ENCODE data around the gene EID3.
A peak's percentile ranks its signal among the peaks of the same experiment; 100 is the strongest.

The EID3 gene

GRCh38 chr12:104285740-104286515, 17.6 kb upstream of the EID3 start:
- no peaks in the 10 kb centered on the region for H3K9me2 ChIP-seq (replicated peaks; ENCODE audit: insufficient read depth, low read length)
- H3K9me3 ChIP-seq (ENCODE audit: insufficient read depth, low read length) = no peaks in the 10 kb centered on the region
- peak overlapping the region; percentile 75 for H3K9ac ChIP-seq (ENCODE audit: low read length)
- peaks cover 19% of the 10 kb centered on the region for H3F3A ChIP-seq (ENCODE audit: insufficient read depth)
- H3K4me3 ChIP-seq (ENCODE audit: insufficient read depth, low read length, poor library complexity, severe bottlenecking) = peak overlapping the region; percentile 20
- peaks cover 37% of the 10 kb centered on the region for H3K79me2 ChIP-seq (ENCODE audit: insufficient read depth, low read length)
- no peaks in the 10 kb centered on the region for H3K27me3 ChIP-seq (ENCODE audit: low read length)
- TF ChIP-seq EZH2phosphoT487 (conservative IDR thresholded peaks at IDR 0.05; ENCODE audit: low read length) (no peak), CTCF (IDR thresholded peaks at IDR 0.05; ENCODE audit: insufficient read depth, low read length, poor library complexity, severe bottlenecking) (no peak)
- H3K27ac ChIP-seq (ENCODE audit: low read depth, low read length) = peak overlapping the region; percentile 94
- H3K36me3 ChIP-seq (ENCODE audit: low read length) = no peaks in the 10 kb centered on the region; the same call in 1 of the 2 replicates
- H3K4me2 ChIP-seq (ENCODE audit: low read depth, low read length, poor library complexity, severe bottlenecking) = peak overlapping the region; percentile 94
- H2AFZ ChIP-seq (ENCODE audit: low read depth, low read length, severe bottlenecking) = peak overlapping the region; percentile 77
- no peaks in the 10 kb centered on the region for H4K20me1 ChIP-seq (ENCODE audit: low read depth, low read length)

- Histone ChIP-seq H3F3A (ENCODE audit: insufficient read depth) (peaks cover 19% of the 10 kb centered on the region), H3K9ac (ENCODE audit: low read length) (peak overlapping the region; percentile 75), H3K27me3 (ENCODE audit: low read length) (no peaks in the 10 kb centered on the region), H3K4me3 (ENCODE audit: insufficient read depth, low read length, poor library complexity, severe bottlenecking) (peak overlapping the region; percentile 71), H3K4me2 (ENCODE audit: low read depth, low read length, poor library complexity, severe bottlenecking) (peak overlapping the region; percentile 94), H3K9me3 (ENCODE audit: insufficient read depth, low read length) (no peaks in the 10 kb centered on the region), H4K20me1 (ENCODE audit: low read depth, low read length) (no peaks in the 10 kb centered on the region), H3K79me2 (ENCODE audit: insufficient read depth, low read length) (peaks cover 43% of the 10 kb centered on the region), H3K27ac (ENCODE audit: low read depth, low read length) (peak overlapping the region; percentile 94), H2AFZ (ENCODE audit: low read depth, low read length, severe bottlenecking) (peak overlapping the region; percentile 77), H3K9me2 (replicated peaks; ENCODE audit: insufficient read depth, low read length) (no peaks in the 10 kb centered on the region), H3K36me3 (ENCODE audit: low read length) (peaks cover 2% of the 10 kb centered on the region; the same call in 1 of the 2 replicates)
- no peak for TF ChIP-seq EZH2phosphoT487 (conservative IDR thresholded peaks at IDR 0.05; ENCODE audit: low read length)
- no peak for TF ChIP-seq CTCF (IDR thresholded peaks at IDR 0.05; ENCODE audit: insufficient read depth, low read length, poor library complexity, severe bottlenecking)
These were observed 16.7 kb upstream of the EID3 start for GRCh38 chr12:104286516-104287482.

GRCh38 chr12:104288635-104289274, 14.8 kb upstream of the EID3 start:
- Histone ChIP-seq H3K9ac (ENCODE audit: low read length) (peak overlapping the region; percentile 75), H3K4me2 (ENCODE audit: low read depth, low read length, poor library complexity, severe bottlenecking) (peak overlapping the region; percentile 94), H3K27me3 (ENCODE audit: low read length) (no peaks in the 10 kb centered on the region), H3F3A (ENCODE audit: insufficient read depth) (peaks cover 19% of the 10 kb centered on the region), H2AFZ (ENCODE audit: low read depth, low read length, severe bottlenecking) (peak overlapping the region; percentile 39), H3K27ac (ENCODE audit: low read depth, low read length) (peak overlapping the region; percentile 94), H3K79me2 (ENCODE audit: insufficient read depth, low read length) (peaks cover 63% of the 10 kb centered on the region), H3K9me2 (replicated peaks; ENCODE audit: insufficient read depth, low read length) (no peaks in the 10 kb centered on the region), H4K20me1 (ENCODE audit: low read depth, low read length) (0 out of 2 replicates have a peak, but pooled peaks cover 9% of the 10 kb centered on the region), H3K4me3 (ENCODE audit: insufficient read depth, low read length, poor library complexity, severe bottlenecking) (peak overlapping the region; percentile 71), H3K36me3 (ENCODE audit: low read length) (peaks cover 10% of the 10 kb centered on the region), H3K9me3 (ENCODE audit: insufficient read depth, low read length) (no peaks in the 10 kb centered on the region)
- TF ChIP-seq EZH2phosphoT487 (conservative IDR thresholded peaks at IDR 0.05; ENCODE audit: low read length) = no peak
- TF ChIP-seq CTCF (IDR thresholded peaks at IDR 0.05; ENCODE audit: insufficient read depth, low read length, poor library complexity, severe bottlenecking) = no peak
